ENCODE data around the gene GDI1.

Gene GDI1

GRCh38 chrX:154444755-154445246, 7.8 kb downstream of the GDI1 start:
- TF ChIP-seq CTCF (IDR thresholded peaks at IDR 0.05; ENCODE audit: low read depth, low read length) (no peak), MYC (IDR thresholded peaks at IDR 0.05; ENCODE audit: low read depth, low read length) (no peak), MAX (IDR thresholded peaks at IDR 0.05; ENCODE audit: low read depth, low read length) (no peak), POLR2A (IDR thresholded peaks at IDR 0.05; ENCODE audit: extremely low read depth, insufficient read length) (no peak)
- no peak overlapping the region for H3K4me3 ChIP-seq (ENCODE audit: low read depth, low read length)
- no peak for DNase-seq (ENCODE audit: low read depth)

GRCh38 chrX:154445776-154446175, 8.8 kb downstream of the GDI1 start:
- no peak overlapping the region for H3K4me3 ChIP-seq (ENCODE audit: low read depth, low read length)
- no peak for TF ChIP-seq CTCF (IDR thresholded peaks at IDR 0.05; ENCODE audit: low read depth, low read length)
- TF ChIP-seq POLR2A (IDR thresholded peaks at IDR 0.05; ENCODE audit: extremely low read depth, insufficient read length) = no peak
- no peak for DNase-seq (ENCODE audit: low read depth)

- TF ChIP-seq MYC (IDR thresholded peaks at IDR 0.05; ENCODE audit: low read depth, low read length) = no peak
- TF ChIP-seq CTCF (IDR thresholded peaks at IDR 0.05; ENCODE audit: low read depth, low read length) = no peak
- TF ChIP-seq MAX (IDR thresholded peaks at IDR 0.05; ENCODE audit: low read depth, low read length) = no peak
- TF ChIP-seq POLR2A (IDR thresholded peaks at IDR 0.05; ENCODE audit: extremely low read depth, insufficient read length) = no peak
- no peak overlapping the region for H3K4me3 ChIP-seq (ENCODE audit: low read depth, low read length)
- DNase-seq (ENCODE audit: low read depth) = no peak
These were observed 9.5 kb downstream of the GDI1 start for GRCh38 chrX:154446430-154446829.

- TF ChIP-seq POLR2A (IDR thresholded peaks at IDR 0.05; ENCODE audit: extremely low read depth, insufficient read length) (no peak), MAX (IDR thresholded peaks at IDR 0.05; ENCODE audit: low read depth, low read length) (no peak), MYC (IDR thresholded peaks at IDR 0.05; ENCODE audit: low read depth, low read length) (no peak), CTCF (IDR thresholded peaks at IDR 0.05; ENCODE audit: low read depth, low read length) (no peak)
- H3K4me3 ChIP-seq (ENCODE audit: low read depth, low read length) = no peak overlapping the region
- no peak for DNase-seq (ENCODE audit: low read depth)
These were observed 11.5 kb downstream of the GDI1 start for GRCh38 chrX:154448484-154448883.

- TF ChIP-seq MYC (IDR thresholded peaks at IDR 0.05; ENCODE audit: low read depth, low read length) (no peak), CTCF (IDR thresholded peaks at IDR 0.05; ENCODE audit: low read depth, low read length) (no peak), POLR2A (IDR thresholded peaks at IDR 0.05; ENCODE audit: extremely low read depth, insufficient read length) (no peak), MAX (IDR thresholded peaks at IDR 0.05; ENCODE audit: low read depth, low read length) (no peak)
- no peak overlapping the region for H3K4me3 ChIP-seq (ENCODE audit: low read depth, low read length)
- DNase-seq (ENCODE audit: low read depth) = no peak
These were observed 12.7 kb downstream of the GDI1 start for GRCh38 chrX:154449618-154450017.

- no peak for DNase-seq (ENCODE audit: low read depth)
- H3K4me3 ChIP-seq (ENCODE audit: low read depth, low read length) = no peak overlapping the region
- TF ChIP-seq MYC (IDR thresholded peaks at IDR 0.05; ENCODE audit: low read depth, low read length) (no peak), CTCF (IDR thresholded peaks at IDR 0.05; ENCODE audit: low read depth, low read length) (no peak), POLR2A (IDR thresholded peaks at IDR 0.05; ENCODE audit: extremely low read depth, insufficient read length) (no peak), MAX (IDR thresholded peaks at IDR 0.05; ENCODE audit: low read depth, low read length) (no peak)
These were observed 13.4 kb downstream of the GDI1 start for GRCh38 chrX:154450312-154450711.

Data from NB4 (cell line).